ENCODE data around the gene SLC39A1.

DNA sequence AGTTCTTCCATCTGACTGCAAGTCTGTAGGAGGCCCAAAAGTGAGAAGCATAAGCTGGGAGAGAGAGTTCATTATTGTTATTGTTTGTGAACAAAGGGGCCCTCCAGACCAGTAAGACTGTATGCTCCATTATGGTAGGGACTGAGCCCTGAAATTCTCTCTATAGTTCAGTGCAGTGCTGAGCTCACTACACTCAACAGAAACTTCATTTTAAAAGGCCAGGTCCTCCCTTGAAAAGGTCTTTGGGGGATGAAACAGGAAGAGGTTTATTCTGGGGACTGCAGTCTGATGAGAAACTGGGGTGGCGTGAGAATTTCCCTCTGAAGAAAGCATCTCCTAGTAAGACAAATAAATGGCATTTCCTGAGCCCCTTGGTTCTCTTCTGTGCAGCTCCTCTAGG, 35.1 kb downstream of the SLC39A1 start:
- no peak for TF ChIP-seq CTCF (IDR thresholded peaks at IDR 0.05)
- TF ChIP-seq POLR2A (IDR thresholded peaks at IDR 0.05) = no peak

Data from lower leg skin (tissue), 3 donors.